Activated gamma-delta T cell (primary cell): Measurements from ENCODE around the gene PHF3.
"Not testable (repeated sequence)": the region's sequence is repeated elsewhere in the genome, so short reads cannot be mapped to it uniquely, and the experiment has no call there.

ENCODE experiments used
- DNase-seq: peaks from one replicate; lab custom pipeline; 2025; lab: John Stamatoyannopoulos, UW

The PHF3 gene

GRCh38 chr6:63713332-63713731 lies 77.7 kb downstream of the PHF3 start:
- no peak for DNase-seq

- no peak for DNase-seq
These were observed 78.5 kb downstream of the PHF3 start for GRCh38 chr6:63714091-63714490.

GRCh38 chr6:63716169-63716568 lies 80.6 kb downstream of the PHF3 start:
- DNase-seq, result no peak

GRCh38 chr6:63721181-63721580 lies 85.6 kb downstream of the PHF3 start:
- DNase-seq, result no peak

- DNase-seq, result no peak
These were observed 89.1 kb downstream of the PHF3 start for GRCh38 chr6:63724721-63725120.

- DNase-seq, result no peak
These were observed 94.7 kb downstream of the PHF3 start for GRCh38 chr6:63730311-63730710.

- no peak for DNase-seq
These were observed 96.3 kb downstream of the PHF3 start for GRCh38 chr6:63731930-63732329.

- DNase-seq, result no peak
These were observed 96.7 kb downstream of the PHF3 start for GRCh38 chr6:63732336-63732735.

GRCh38 chr6:63734923-63735322 lies 99.3 kb downstream of the PHF3 start:
- DNase-seq, result no peak

GRCh38 chr6:63738190-63738589 lies 102.6 kb downstream of the PHF3 start:
- DNase-seq, result not testable (repeated sequence)

GRCh38 chr6:63739094-63739687 lies 103.6 kb downstream of the PHF3 start:
- DNase-seq, result no peak

- DNase-seq, result no peak
These were observed 105.1 kb downstream of the PHF3 start for GRCh38 chr6:63740709-63741108.

- DNase-seq, result no peak
These were observed 106.5 kb downstream of the PHF3 start for GRCh38 chr6:63742060-63742459.

GRCh38 chr6:63743691-63744090 lies 108.1 kb downstream of the PHF3 start:
- no peak for DNase-seq

GRCh38 chr6:63744810-63745209 lies 109.2 kb downstream of the PHF3 start:
- DNase-seq, result no peak

GRCh38 chr6:63745784-63746183 lies 110.2 kb downstream of the PHF3 start:
- DNase-seq, result no peak

GRCh38 chr6:63750400-63750799 lies 114.8 kb downstream of the PHF3 start:
- no peak for DNase-seq

- not testable (repeated sequence) for DNase-seq
These were observed 121.7 kb downstream of the PHF3 start for GRCh38 chr6:63757275-63757674.

GRCh38 chr6:63757826-63758225 lies 122.2 kb downstream of the PHF3 start:
- no peak for DNase-seq

- no peak for DNase-seq
These were observed 124.1 kb downstream of the PHF3 start for GRCh38 chr6:63759605-63760105.

GRCh38 chr6:63760199-63760598 lies 124.6 kb downstream of the PHF3 start:
- DNase-seq, result no peak

- DNase-seq, result no peak
These were observed 128.8 kb downstream of the PHF3 start for GRCh38 chr6:63764318-63764916.
